Measurements from ENCODE around the gene EDC3. TPM values are rescaled to one million over a fixed set of nuclear protein-coding genes. Genes with fewer than 3 reads are reported as not detected.

Gene EDC3
- total and polyA plus RNA-seq, 7 donors = 11.6 to 22.0 (median 16.8) TPM

GRCh38 chr15:74709892-74710291, 14.1 kb upstream of the EDC3 start:
- Histone ChIP-seq H3K27ac (no peak overlapping the region), H3K4me1 (no peaks in the 10 kb centered on the region), H3K4me3 (no peak overlapping the region), H3K36me3 (no peaks in the 10 kb centered on the region), H3K27me3 (no peaks in the 10 kb centered on the region), H3K9me3 (no peaks in the 10 kb centered on the region)
- WGBS, 2 donors = 59 to 67% methylated on average over 3 of the region's 3 CpGs
- DNase-seq = no peak
- intact Hi-C loops (cut with DNase I) = no loop called here
- TF ChIP-seq EP300 (IDR thresholded peaks at IDR 0.05) (no peak), POLR2A (IDR thresholded peaks at IDR 0.05) (no peak), POLR2AphosphoS5 (IDR thresholded peaks at IDR 0.05) (no peak), CTCF (IDR thresholded peaks at IDR 0.05) (no peak)

GRCh38 chr15:74709011-74709410, 13.2 kb upstream of the EDC3 start:
- intact Hi-C loops (cut with DNase I) = no loop called here
- TF ChIP-seq EP300 (IDR thresholded peaks at IDR 0.05) (no peak), CTCF (IDR thresholded peaks at IDR 0.05) (no peak), POLR2AphosphoS5 (IDR thresholded peaks at IDR 0.05) (no peak), POLR2A (IDR thresholded peaks at IDR 0.05) (no peak)
- no peaks in the 10 kb centered on the region for H3K4me1 ChIP-seq
- no peak overlapping the region for H3K4me3 ChIP-seq
- no peaks in the 10 kb centered on the region for H3K27me3 ChIP-seq
- 53% methylated on average over 1 of the region's 1 CpG for WGBS, 2 donors
- DNase-seq = no peak
- no peaks in the 10 kb centered on the region for H3K36me3 ChIP-seq
- no peaks in the 10 kb centered on the region for H3K9me3 ChIP-seq
- no peak overlapping the region for H3K27ac ChIP-seq

GRCh38 chr15:74696808-74697207, 984 bp upstream of the EDC3 start:
- 35 to 59% methylated on average over 2 of the region's 2 CpGs for WGBS, 2 donors
- DNase-seq = no peak
- Histone ChIP-seq H3K36me3 (no peaks in the 10 kb centered on the region), H3K9me3 (no peaks in the 10 kb centered on the region), H3K27ac (peak overlapping the region in 2 of 4 donors; percentile 87 to 89), H3K4me3 (peak overlapping the region in 3 of 4 donors; percentile 80 to 83 (median 80)), H3K4me1 (peaks cover 0 to 31% (median 24%) of the 10 kb centered on the region in 4 donors), H3K27me3 (no peaks in the 10 kb centered on the region)
- intact Hi-C loops (cut with DNase I) = no loop called here
- TF ChIP-seq POLR2AphosphoS5 (IDR thresholded peaks at IDR 0.05) (no peak), POLR2A (IDR thresholded peaks at IDR 0.05) (no peak), EP300 (IDR thresholded peaks at IDR 0.05) (no peak), CTCF (IDR thresholded peaks at IDR 0.05) (no peak)

- Histone ChIP-seq H3K9me3 (no peaks in the 10 kb centered on the region), H3K36me3 (no peaks in the 10 kb centered on the region), H3K4me1 (peaks cover 0 to 31% (median 24%) of the 10 kb centered on the region in 4 donors), H3K27me3 (no peaks in the 10 kb centered on the region), H3K27ac (peak overlapping the region; percentile 86 to 89 (median 87)), H3K4me3 (peak overlapping the region; percentile 76 to 83 (median 80))
- DNase-seq = no peak
- intact Hi-C loops (cut with DNase I) = no loop called here
- TF ChIP-seq POLR2A (IDR thresholded peaks at IDR 0.05) = no peak
- TF ChIP-seq POLR2AphosphoS5 (IDR thresholded peaks at IDR 0.05) = no peak
- no peak for TF ChIP-seq EP300 (IDR thresholded peaks at IDR 0.05)
- TF ChIP-seq CTCF (IDR thresholded peaks at IDR 0.05) = no peak
- WGBS, 2 donors = 3 to 6% methylated on average over 10 of the region's 10 CpGs
These were observed 540 bp upstream of the EDC3 start for GRCh38 chr15:74696398-74696729.

GRCh38 chr15:74692327-74692726, 3.5 kb downstream of the EDC3 start:
- Histone ChIP-seq H3K27ac (no peak overlapping the region), H3K4me3 (no peak overlapping the region), H3K27me3 (no peaks in the 10 kb centered on the region), H3K4me1 (peaks cover 0 to 31% (median 24%) of the 10 kb centered on the region in 4 donors), H3K9me3 (no peaks in the 10 kb centered on the region), H3K36me3 (no peaks in the 10 kb centered on the region)
- no peak for DNase-seq
- TF ChIP-seq POLR2AphosphoS5 (IDR thresholded peaks at IDR 0.05) (no peak), EP300 (IDR thresholded peaks at IDR 0.05) (no peak), CTCF (IDR thresholded peaks at IDR 0.05) (no peak), POLR2A (IDR thresholded peaks at IDR 0.05) (no peak)
- 89 to 91% methylated on average over 1 of the region's 1 CpG for WGBS, 2 donors
- intact Hi-C loops (cut with DNase I) = no loop called here

Data from sigmoid colon (tissue), 7 donors.